Middle frontal gyrus (tissue), 1 donor: ENCODE results near the gene TMEM52B.
A peak's percentile ranks its signal among the peaks of the same experiment; 100 is the strongest.
"Not testable (repeated sequence)": the region's sequence is repeated elsewhere in the genome, so short reads cannot be mapped to it uniquely, and the experiment has no call there.

Experiments
- DNase-seq: peaks from one replicate; pipeline ENCODE4 v3.0.0-alpha.2; 2015; ENCODE audit warnings: low spot score; ENCODE audit errors: extremely low spot score

Gene TMEM52B

DNA sequence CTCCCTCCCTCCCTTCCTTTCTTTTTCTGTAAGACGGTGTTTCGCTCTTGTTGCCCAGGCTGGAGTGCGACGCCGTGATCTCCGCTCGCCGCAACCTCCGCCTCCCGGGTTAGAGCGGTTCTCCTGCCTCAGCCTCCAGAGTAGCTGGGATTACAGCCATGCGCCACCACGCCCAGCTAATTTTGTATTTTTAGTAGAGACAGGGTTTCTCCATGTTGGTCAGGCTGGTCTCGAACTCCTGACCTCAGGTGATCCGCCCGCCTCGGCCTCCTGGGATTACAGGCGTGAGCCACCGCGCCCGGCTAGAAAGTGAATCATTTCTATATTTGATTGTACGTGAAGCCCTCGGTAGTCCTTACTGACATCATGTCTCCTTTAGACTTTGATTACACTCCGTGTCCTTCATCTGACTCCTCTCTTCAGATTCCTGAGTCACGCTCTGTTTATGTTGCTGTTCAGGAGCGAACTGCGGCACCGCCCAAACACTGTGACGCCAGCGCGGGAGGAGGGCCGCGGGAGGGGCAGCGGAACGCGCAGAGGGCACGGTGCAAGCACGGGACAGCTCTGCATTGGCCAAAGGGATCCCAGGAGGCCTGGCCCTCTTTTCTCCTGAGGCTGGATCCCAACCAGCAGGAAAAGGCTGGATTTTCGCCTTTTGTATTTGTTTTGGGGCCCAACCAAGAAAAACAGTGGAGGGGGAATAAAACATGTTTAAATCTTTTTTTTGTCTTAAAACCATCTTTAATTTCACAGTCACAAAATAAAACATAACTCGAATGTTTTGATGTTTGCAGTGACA is 33.3 kb downstream of the TMEM52B start:
- DNase-seq = peak; percentile 83

GRCh38 chr12:10212739-10213131 is 33.9 kb downstream of the TMEM52B start, which contains the start of gene GABARAPL1:
Gene GABARAPL1, plus strand, starts transcription at chr12:10212877. Its CDS starts 253 bp downstream, at chr12:10213130.
- peak; percentile 64 for DNase-seq

DNA sequence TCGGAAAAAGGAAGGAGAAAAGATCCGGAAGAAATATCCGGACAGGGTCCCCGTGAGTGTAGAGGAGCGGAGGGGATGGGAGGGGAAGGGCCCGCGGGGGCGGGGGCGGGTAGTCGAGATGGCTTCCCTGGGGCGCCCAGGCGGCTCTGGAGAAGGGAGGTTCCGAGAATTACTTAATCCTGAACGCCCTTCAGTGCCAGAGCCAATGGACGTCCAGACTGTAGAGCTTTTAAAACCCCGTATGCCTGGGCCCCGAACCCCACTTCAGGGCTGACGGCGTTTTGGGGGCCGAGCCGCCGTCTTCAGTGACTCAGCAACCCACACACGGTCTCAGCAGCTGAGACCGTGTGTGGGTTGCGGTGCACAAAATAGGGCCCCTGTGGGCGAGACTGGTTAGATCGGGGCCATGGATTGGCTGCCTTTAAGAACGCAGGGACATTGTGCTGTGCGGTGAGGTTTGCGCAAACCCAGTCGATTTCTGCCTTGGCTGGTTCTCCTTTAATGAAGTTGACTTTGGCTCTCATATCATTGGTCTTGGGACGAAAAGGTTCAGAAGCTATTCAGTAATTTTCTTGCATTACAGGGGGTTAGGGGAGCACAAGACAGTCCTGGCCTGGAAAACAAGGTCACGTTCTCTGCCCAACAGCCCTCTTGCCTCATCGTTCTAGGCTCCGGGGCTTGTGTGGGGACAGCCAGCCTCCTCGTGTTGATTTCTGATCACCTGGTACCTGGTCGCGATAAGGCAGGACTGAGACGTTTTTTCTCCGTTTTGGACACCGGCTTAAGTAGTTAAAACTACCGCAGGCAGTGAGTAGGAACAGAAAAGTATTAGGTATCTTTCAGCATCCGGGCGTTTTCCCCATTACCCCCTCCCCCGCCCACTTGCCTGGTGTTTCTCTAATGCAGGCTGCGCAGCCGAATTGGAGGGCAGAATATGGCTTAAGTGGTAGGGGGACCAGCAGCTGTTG is 34.6 kb downstream of the TMEM52B start:
- peak; percentile 55 for DNase-seq

DNA sequence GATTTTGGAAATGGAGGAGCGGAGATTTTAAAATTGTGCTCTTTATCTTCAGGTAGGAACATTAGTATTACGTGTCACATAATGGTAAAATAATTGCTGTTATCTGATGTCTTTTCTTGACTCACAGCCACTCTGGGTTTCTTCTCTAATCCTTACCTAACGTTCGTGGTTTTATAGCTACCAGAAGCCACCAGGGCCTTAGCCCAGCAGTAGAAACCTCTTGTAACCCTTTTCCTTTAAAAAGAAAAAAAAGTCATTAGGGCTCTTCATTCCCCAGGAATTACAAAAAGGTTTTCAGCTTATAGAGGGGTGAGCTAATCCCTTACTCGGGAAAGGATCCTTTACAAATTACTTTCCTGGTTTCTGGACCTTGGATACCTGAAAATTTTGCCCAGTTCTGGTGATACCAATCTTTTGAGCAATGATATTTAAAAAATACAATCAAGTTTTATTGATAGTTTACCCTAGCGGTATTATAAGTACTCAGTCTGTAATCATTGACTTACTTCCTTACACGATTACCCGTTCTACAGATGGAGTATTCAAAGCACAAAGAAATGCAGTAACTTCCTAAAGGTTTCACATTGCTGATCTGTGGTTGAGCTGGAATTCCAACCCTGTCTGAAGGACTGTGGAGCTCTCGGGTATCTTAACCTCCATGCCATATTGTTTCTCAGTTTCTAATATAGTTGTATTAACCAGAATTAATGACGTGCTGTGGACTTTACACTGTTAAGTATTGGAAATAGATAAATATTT is 35.5 kb downstream of the TMEM52B start:
- no peak for DNase-seq

DNA sequence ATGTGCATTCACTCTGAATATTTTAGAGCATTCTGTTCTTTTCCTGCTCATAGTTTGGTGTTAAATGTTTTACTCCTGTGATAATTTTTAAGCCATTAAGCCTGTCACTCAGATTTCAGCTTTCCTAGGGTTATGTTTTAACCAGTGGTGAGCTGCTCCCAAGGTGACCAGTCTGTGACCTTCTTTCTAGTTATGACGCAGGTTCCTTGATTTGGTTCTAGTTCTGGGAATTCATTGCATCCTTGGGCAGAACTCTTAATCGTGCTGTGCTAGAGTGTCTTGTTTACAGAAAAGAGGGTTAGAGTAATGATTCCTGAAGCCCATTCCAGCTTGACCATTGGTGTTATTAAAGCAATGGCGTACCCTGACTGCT is 36.0 kb downstream of the TMEM52B start:
- no peak for DNase-seq

GRCh38 chr12:10215436-10215835 is 36.6 kb downstream of the TMEM52B start:
- no peak for DNase-seq

DNA sequence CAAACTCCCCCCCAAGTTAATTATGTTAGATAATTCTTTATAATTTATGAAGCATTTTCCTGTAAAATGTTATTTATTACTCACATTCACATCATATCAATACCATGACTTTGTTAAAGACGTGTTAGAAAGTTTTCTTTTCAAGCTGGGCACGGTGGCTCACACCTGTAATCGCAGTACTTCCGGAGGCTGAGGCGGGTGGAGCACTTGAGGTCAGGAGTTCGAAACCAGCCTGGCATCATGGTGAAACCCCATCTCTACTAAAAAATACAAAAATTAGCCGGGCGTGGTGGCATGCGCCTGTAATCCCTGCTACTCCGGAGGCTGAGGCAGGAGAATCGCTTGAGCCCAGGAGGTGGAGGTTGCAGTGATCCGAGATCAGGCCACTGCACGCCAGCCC is 37.1 kb downstream of the TMEM52B start:
- not testable (repeated sequence) for DNase-seq

DNA sequence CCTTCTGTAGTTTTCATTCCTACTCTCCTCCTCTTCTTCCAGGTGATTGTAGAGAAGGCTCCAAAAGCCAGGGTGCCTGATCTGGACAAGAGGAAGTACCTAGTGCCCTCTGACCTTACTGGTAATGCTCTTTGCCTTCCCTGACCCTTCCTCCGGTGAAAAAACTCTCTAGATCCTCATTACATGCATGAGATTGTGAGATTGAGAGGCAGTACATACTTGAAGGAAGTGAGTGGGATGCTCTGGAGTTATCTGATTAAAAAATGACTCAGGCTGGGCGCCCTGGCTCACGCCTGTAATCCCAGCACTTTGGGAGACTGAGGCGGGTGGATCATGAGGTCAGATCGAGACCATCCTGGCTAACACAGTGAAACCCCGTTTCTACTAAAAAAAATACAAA is 39.2 kb downstream of the TMEM52B start:
- DNase-seq = no peak

DNA sequence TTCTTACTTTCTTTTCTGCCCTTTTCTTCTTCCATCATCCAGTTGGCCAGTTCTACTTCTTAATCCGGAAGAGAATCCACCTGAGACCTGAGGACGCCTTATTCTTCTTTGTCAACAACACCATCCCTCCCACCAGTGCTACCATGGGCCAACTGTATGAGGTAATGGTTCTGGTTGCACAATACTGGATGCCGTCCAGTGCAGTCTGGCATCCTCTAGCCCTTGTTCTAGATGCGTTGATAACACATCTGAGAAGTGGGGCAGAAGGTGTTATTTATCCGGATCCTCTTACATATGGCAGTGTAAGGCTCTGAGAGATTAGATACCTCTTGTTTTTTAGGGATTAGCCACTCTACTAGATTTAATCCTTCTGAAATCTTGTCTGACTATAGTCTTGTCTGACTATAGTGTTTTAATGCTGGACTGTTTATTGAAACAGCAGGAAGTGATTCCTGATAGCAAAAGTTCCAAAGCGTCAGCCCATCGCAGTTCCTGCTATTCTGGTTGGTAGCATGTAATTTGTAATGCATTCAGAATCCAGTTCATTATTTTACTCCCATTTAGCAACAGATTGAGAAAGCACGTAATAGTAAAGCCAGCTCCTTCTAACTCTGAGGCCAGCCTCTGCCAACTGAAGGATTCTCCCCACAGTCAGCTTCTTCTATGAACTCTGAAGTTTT is 41.7 kb downstream of the TMEM52B start:
- peak; percentile 46 for DNase-seq

DNA sequence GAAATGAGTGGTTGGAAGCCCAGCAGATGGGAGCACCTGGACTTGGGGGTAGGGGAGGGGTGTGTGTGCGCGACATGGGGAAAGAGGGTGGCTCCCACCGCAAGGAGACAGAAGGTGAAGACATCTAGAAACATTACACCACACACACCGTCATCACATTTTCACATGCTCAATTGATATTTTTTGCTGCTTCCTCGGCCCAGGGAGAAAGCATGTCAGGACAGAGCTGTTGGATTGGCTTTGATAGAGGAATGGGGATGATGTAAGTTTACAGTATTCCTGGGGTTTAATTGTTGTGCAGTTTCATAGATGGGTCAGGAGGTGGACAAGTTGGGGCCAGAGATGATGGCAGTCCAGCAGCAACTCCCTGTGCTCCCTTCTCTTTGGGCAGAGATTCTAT is 43.0 kb downstream of the TMEM52B start:
- DNase-seq = no peak

GRCh38 chr12:10223208-10223607 is 44.4 kb downstream of the TMEM52B start:
- no peak for DNase-seq

- not testable (repeated sequence) for DNase-seq
Measured at GRCh38 chr12:10225426-10225825, 46.6 kb downstream of the TMEM52B start.

GRCh38 chr12:10226086-10226485 is 47.3 kb downstream of the TMEM52B start:
- no peak for DNase-seq

DNA sequence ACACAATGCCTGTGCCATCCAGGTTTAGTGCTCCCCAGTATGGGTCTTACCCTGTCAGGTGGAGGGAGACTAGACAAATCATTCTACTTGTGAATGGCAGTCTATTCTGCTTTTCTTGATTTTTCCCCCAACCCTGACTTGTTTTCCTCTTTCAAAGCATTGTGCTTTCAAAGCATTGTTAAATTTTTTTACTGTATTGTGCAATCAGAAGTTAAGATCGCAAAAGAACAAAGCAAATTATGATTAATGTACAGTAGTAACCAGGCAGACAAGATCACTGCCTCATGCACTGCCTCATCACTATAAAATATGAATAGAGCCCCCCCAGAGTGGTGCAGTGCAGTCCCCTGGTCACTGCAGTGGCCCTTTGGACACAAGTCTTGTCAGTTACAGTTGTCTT is 47.9 kb downstream of the TMEM52B start:
- DNase-seq = no peak

GRCh38 chr12:10227648-10228047 is 48.8 kb downstream of the TMEM52B start:
- no peak for DNase-seq

DNA sequence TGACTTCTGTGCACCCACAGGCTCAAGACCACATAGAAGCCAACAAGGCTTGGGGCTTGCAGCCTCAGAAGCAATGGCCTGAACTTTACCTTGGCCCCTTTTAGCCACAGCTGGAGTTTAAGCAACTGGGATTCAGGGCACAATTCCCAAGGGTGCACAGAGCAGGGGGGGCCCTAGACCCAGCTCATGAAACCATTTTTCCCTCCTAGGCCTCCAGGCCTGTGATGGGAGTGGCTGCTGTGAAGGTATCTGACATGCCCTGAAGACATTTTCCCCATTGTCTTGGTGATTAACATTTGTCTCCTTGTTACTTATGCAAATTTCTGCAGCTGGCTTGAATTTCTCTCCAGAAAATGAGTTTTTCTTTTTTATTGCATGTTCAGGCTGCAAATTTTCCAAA is 55.7 kb downstream of the TMEM52B start:
- no peak for DNase-seq

DNA sequence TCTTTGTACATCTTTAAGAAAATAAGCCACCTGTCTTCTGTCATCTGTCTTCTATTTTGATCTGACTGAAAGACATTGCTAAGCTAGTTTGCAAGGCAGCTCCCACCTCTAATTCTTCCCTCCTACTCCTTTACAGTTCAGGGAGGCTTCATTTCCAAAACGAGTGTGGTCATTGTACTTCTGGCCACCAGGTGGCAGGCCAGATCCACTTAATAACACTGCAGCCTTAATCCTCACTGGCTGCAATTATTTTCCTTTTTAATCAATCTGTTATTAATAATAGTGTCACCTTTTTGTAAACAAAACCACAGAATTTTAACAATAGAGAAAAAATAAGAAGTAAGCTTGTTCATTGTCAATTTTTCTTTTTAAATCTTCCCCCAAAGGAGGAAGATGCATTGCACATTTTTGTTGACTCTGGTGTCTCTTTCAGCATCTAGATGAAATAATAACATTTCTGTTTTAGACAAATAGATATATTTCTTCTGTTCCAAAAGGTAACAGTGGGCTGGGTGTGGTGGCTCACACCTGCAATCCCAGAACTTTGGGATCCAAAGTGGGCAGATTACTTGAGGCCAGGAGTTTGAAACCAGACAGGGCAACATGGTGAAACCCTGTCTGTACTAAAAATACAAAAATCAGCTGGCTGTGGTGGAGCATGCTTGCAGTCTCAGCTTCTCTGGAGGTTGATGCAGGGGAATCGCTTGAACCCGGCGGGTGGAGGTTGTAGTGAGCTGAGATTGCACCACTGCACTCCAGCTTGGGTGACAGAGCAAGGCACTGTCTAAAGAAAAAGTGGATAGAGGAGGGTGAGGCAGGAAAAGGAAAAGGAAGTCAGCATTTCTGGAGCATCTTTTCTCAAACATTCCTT is 57.2 kb downstream of the TMEM52B start:
- DNase-seq = no peak

DNA sequence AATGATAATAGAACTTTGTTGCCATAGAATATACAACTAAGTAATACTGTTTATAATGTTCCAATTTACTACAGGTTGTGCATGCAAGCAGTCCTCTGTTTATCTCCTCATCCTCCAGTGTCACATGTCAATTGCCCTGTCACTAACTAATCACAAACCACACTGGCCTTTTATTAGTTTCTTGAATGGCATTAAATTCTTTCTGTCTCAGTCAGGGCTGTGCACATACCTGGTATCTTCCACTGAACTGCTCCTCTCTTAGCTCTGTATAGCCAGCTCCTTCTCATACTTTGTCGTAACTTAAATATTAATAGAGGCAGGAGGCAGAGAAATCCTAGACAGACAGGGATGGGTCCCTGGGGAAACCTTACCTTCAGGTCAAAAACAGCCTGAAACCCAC is 57.9 kb downstream of the TMEM52B start:
- DNase-seq = no peak

DNA sequence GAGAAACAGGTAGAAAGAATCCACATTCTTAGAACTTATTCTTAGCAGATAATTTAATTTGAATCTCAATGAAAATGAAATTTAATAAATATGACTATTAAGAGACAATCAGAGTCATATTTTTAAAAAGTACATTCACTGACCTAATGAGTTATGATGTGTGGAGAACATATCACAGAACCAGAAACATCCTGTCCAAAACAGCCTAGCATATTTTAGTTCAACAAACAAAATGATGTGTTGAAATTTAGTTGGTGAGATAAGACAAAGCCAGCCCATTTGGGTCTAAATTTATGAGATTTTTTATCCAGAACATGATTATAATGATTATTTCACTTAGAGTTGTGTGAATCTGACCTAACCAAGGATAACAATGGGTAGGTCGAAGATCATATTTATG is 59.7 kb downstream of the TMEM52B start:
- DNase-seq = no peak

DNA sequence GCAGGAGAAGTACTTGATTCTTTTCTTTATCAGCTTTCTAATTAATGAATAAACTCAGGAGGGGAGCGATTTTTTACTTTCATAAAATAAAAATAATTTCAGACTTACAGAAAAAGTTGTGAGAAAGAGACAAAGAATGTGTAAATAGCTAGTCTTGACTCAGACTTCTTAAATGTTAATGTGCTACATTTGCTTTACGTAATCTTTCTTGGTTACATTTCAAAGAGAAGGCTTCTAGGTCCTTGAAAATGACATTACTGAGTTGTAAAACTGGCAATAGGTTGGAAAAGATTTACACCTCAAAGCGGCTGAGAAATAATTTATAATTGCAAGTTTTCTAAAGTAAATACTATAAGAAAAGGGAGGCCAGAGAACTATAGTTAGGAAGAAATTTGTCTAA is 62.5 kb downstream of the TMEM52B start:
- DNase-seq = no peak
